NCI-H510A (cell line): Measurements from ENCODE around the gene DDC.
A peak's percentile ranks its signal among the peaks of the same experiment; 100 is the strongest.

ENCODE experiments used
- DNase-seq: peaks from one replicate; lab custom pipeline; 2025; lab: John Stamatoyannopoulos, UW

DDC gene, protein sequence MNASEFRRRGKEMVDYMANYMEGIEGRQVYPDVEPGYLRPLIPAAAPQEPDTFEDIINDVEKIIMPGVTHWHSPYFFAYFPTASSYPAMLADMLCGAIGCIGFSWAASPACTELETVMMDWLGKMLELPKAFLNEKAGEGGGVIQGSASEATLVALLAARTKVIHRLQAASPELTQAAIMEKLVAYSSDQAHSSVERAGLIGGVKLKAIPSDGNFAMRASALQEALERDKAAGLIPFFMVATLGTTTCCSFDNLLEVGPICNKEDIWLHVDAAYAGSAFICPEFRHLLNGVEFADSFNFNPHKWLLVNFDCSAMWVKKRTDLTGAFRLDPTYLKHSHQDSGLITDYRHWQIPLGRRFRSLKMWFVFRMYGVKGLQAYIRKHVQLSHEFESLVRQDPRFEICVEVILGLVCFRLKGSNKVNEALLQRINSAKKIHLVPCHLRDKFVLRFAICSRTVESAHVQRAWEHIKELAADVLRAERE

DNA sequence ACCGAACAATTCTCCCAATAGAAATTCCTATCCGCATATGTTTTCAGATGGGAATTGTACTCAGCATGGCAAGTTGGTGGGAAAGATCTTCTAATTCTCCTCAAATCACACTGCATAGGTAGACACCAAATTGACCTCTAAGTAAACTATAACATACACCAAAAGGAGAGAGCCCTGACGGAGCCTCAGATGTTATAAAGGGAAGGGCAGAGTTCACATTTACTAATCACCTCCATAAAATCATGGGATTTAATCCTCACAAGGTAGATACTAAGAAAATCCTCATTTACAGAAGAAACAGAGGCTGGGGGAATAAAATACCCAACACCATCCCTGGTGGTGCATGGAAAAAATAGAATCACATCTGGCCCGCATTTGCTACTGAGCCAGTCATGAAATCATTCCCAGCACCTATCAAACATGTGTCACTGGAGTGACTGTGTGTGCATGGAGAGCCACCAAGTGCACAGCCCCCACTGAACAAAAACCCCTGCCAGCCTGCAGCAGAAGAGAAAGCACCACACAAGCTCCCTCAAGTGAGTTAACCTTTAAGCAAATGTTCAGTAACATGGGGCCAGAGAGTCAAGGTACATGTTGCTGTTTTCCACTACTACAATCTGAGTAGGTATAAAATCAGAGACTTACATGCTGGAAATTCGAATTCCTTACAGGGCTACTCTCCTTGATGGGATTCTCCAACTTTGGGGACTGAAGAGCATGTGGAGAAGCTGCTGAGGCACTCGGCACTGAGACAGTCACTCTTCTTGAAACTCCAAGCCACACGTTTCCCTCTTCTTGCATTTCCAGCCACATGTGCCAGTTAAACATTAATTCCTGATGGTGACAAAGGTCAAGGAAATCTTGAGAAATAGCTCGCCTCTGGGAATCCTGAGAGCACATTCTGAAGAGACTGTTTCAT, at the start of gene DDC:
DDC (minus strand) TSS at position 766 of the 919 bp plus-strand sequence. CDS start 21,320 bp downstream, outside the sequence.
- DNase-seq = no peak

GRCh38 chr7:50613473-50613872, 48.3 kb upstream of the DDC start:
- no peak for DNase-seq

DNA sequence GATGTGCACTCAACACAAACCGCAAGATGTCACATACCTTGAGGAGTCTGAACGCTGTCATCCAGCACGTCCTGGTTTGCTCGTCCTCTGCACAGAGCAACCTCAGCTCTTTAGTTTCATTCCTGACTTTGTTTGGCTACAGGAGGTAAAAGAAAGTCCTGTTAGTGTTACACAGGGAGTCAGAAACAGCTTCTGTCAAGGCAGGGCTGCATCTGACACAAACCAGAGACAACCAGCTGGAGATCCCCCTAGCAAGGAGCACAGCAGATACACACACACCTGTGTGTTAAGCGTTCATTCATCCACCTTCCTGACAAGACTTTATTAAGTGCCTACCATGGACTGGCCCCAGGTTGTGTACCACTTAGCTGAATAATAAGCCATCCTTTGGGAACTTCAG, 47.5 kb upstream of the DDC start:
- DNase-seq = no peak

GRCh38 chr7:50610521-50611277, 45.5 kb upstream of the DDC start:
- DNase-seq = no peak

GRCh38 chr7:50608196-50608906, 43.1 kb upstream of the DDC start:
- no peak for DNase-seq

DNA sequence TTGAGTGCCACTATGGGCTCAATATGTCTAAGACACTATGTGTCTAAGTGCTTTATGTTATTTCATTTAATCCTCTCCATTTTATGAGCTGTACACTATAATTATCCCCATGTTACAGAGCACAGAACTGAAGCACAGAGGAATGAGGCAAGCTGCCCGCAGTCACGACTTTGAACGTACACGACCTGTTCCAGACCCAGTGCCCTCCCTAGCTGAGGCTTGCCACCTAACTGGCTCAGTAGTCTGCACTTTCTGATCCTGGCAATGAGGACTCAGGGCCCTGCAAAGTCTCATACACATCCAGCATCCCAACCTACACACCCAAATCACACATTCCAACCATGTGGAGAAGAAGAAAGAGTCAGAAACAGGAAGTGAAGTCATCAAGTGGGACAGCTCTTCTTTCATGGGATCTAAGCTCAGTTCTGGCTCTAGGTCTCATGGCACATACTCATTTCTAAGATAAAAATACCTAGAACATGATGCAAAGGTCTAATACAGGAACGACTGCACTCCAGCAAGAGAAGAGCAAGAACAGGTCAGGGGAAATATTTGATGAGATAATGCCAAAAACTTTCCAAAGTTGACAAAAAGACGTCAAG, 42.4 kb upstream of the DDC start:
- DNase-seq = no peak

DNA sequence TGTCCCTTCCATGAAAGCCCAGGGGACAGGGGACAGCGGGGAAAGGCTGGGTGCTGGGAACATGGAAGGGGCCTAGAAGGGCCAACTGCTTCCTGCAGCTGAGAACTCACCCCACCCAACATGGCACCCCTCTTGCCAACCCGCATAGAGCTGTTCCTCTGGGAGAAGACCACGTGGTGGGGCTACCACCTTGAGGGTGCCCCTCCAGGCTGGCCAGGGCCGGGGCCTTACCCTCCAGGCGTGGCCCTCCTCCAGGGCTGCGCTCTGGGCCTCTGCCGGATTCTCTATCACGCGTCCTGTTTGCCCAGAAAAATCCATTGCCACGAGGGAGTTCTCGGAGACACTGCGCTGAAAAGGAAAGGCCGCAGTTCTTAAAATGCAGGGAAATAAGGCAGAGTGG, 39.9 kb upstream of the DDC start:
- no peak for DNase-seq

GRCh38 chr7:50603287-50603686, 38.1 kb upstream of the DDC start:
- no peak for DNase-seq

GRCh38 chr7:50599385-50599784, 34.2 kb upstream of the DDC start:
- DNase-seq = no peak

DNA sequence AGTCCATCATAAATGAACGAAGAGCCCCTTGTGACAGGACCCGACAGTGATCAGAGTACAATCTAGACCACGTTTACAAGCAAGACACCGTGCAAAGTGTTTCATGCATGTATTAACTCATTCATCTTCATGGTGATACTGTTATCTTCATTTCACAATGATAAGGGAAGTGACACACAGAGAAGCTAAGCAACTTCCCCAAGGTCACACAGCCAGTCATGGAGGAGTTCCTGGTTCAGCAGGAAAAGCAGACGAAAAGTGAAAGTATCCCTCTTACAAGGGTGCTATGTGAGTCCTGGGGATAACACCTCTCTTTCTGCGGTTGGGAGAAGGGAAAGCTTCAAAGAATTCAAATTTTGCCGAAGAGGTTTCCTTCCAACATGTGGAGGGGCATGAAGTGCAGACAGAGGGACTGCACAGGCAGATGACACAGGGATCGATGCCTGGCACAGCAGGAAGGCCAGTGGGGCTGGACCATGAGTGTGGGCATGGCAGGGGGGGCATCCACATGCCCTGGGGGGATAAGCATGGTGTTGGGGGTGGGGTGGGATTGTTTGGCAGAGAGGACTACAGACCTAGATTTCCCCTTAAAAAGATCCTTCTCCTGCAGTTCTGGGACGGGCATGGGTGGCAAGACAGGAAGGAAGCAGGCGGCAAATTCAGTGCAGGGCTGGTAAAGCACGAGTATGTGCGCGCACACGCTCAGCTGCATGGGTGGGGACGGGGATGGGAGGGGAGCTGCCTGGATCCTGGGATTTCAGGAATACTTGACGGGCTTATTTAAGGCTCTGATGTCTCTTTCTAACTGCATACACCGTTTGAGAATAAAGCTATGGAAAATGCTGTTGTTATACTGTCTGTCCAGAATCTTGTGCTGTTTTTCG, 33.5 kb upstream of the DDC start:
- no peak for DNase-seq

GRCh38 chr7:50596484-50596883, 31.3 kb upstream of the DDC start:
- no peak for DNase-seq

DNA sequence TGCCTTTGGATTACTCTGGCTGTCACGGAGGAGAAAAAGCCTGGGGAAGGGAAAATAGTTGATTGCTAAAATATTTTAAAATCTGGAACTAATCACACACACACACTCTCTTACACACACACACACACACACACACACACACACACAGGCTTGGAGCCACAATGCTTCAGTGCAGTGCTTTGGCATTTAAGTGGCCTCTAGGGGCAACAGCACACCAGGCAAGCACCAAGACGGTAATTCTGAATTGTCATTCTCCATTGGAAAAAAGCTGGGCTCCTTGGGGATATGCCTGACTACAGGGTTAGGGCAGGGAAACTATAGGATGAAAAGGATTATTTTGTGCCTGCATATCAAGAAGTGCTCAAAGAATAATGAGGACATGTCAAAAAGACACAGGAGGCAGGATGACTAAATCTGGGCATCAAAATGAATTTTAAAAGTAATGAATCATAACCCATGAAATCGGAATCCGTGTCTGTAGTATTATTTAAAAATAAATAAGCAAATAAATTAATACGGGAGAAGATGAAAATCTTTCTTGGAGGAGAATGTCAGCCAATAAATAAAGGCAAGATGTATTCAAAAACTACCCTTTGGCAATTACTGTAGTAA, 30.4 kb upstream of the DDC start:
- DNase-seq = no peak

- no peak for DNase-seq
Measured at GRCh38 chr7:50594734-50595485, 29.7 kb upstream of the DDC start.

DNA sequence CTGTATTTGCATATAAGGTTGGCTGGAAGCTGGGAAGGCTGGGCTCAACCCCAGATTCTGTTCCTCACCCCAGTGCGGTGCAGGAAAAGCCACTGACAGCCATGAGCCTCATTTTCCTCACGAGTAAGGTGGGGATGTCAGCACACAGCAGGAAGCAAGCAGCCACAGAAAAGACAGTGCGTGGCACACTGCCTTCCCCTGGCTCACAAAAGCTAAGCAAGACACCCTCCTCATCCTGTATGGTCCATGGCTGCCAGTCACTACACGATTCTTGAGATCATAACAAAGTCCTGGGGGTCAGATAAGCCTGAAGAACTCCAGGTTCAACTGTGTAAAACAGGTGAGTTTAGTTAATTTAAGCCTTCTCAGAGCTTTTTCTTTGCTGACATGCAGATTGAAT, 28.9 kb upstream of the DDC start:
- DNase-seq = no peak

GRCh38 chr7:50592940-50593339, 27.7 kb upstream of the DDC start:
- no peak for DNase-seq

GRCh38 chr7:50591480-50592438, 26.6 kb upstream of the DDC start:
- DNase-seq = peak; percentile 67

- no peak for DNase-seq
Measured at GRCh38 chr7:50591098-50591479, 25.9 kb upstream of the DDC start.

GRCh38 chr7:50590535-50590934, 25.3 kb upstream of the DDC start:
- no peak for DNase-seq
